Cardiac fibroblast (primary cell): ENCODE measurements around the gene LIF.
A peak's percentile ranks its signal among the peaks of the same experiment; 100 is the strongest.

Source experiments
- DNase-seq, 2 donors: peaks; one replicate each; pipeline versions ENCODE4 v3.0.0 to v3.0.0-alpha.2; 2010; ENCODE audit warnings: low read depth in 2 of 2
- H3K4me3 ChIP-seq, 2 donors: replicated peaks in 1 of 2; 1 replicate in 1 of 2; 2 replicates in 1 of 2; pipeline ENCODE4 v1.5.1; 2011; ENCODE audit warnings: low read depth in 2 of 2, low read length in 2 of 2, mild to moderate bottlenecking in 2 of 2, moderate library complexity in 1 of 2
- CTCF ChIP-seq: IDR thresholded peaks from one replicate; pipeline ENCODE4 v1.5.1; 2011; ENCODE audit warnings: low read depth, mild to moderate bottlenecking, low read length, inconsistent platforms

Gene LIF

GRCh38 chr22:30254314-30254713 lies 7.8 kb upstream of the LIF start:
- no peak for DNase-seq
- TF ChIP-seq CTCF, result no peak
- no peak overlapping the region for H3K4me3 ChIP-seq

GRCh38 chr22:30253205-30253852 lies 6.8 kb upstream of the LIF start:
- no peak overlapping the region for H3K4me3 ChIP-seq
- peak; percentile 54 to 66 for DNase-seq
- no peak for TF ChIP-seq CTCF

- no peak for DNase-seq
- H3K4me3 ChIP-seq, result no peak overlapping the region
- no peak for TF ChIP-seq CTCF
Measured at GRCh38 chr22:30252411-30253204, 6.0 kb upstream of the LIF start.

GRCh38 chr22:30251711-30252110 lies 5.2 kb upstream of the LIF start:
- no peak for TF ChIP-seq CTCF
- DNase-seq, result peak; percentile 61 to 82
- H3K4me3 ChIP-seq, result no peak overlapping the region

GRCh38 chr22:30250661-30251267 lies 4.2 kb upstream of the LIF start:
- DNase-seq, result peak in 1 of 2 donors; percentile 85
- H3K4me3 ChIP-seq, result no peak overlapping the region

GRCh38 chr22:30250039-30250565 lies 3.5 kb upstream of the LIF start:
- no peak for TF ChIP-seq CTCF
- DNase-seq, result no peak

More at GRCh38 chr22:30250661-30251267, 4.2 kb upstream of the LIF start:
- TF ChIP-seq CTCF, result no peak

More at GRCh38 chr22:30250039-30250565, 3.5 kb upstream of the LIF start:
- H3K4me3 ChIP-seq, result no peak overlapping the region
